ENCODE data around the gene SLC35G6. TPM values are rescaled to one million over a fixed set of nuclear protein-coding genes. Genes with fewer than 3 reads are reported as not detected.

Gene SLC35G6
- total and polyA plus RNA-seq, 9 donors, result not detected

GRCh38 chr17:7512105-7512504 lies 30.9 kb downstream of the SLC35G6 start:
- DNase-seq, result no peak
- WGBS, 3 donors, result 77 to 88% (median 80%) methylated on average over 15 of the region's 15 CpGs
- intact Hi-C loops (cut with DNase I), result loop anchor here in 3 of 4 donors (2.0 to 10.0 kb wide), 4 partner anchors 45 to 83 kb away; partner anchors contain the start of genes SENP3 (in 2 of the 3), SOX15 (in 1 of the 3) and TNFSF13 (in 1 of the 3)

GRCh38 chr17:7512824-7513540 lies 31.7 kb downstream of the SLC35G6 start:
- no peaks in the 10 kb centered on the region for H3K9me3 ChIP-seq
- no peaks in the 10 kb centered on the region for H3K36me3 ChIP-seq
- TF ChIP-seq POLR2A (IDR thresholded peaks at IDR 0.05), result no peak
- no peak for TF ChIP-seq CTCF (IDR thresholded peaks at IDR 0.05)
- no peak for TF ChIP-seq EP300 (IDR thresholded peaks at IDR 0.05)
- no peaks in the 10 kb centered on the region for H3K4me1 ChIP-seq (ENCODE audit: insufficient read depth)
- H3K27ac ChIP-seq, result no peak overlapping the region
- no peak for DNase-seq
- no peak overlapping the region for H3K4me3 ChIP-seq
- WGBS, 3 donors, result 84 to 88% (median 86%) methylated on average over 20 of the region's 20 CpGs
- intact Hi-C loops (cut with DNase I), result loop anchor here in 3 of 4 donors (2.0 to 10.0 kb wide), 4 partner anchors 44 to 82 kb away; partner anchors contain the start of genes SENP3 (in 2 of the 3), SOX15 (in 1 of the 3) and TNFSF13 (in 1 of the 3)
- no peaks in the 10 kb centered on the region for H3K27me3 ChIP-seq

More at GRCh38 chr17:7512105-7512504, 30.9 kb downstream of the SLC35G6 start:
- Histone ChIP-seq H3K27ac (no peak overlapping the region), H3K36me3 (no peaks in the 10 kb centered on the region), H3K27me3 (no peaks in the 10 kb centered on the region), H3K4me1 (ENCODE audit: insufficient read depth) (no peaks in the 10 kb centered on the region), H3K9me3 (no peaks in the 10 kb centered on the region), H3K4me3 (no peak overlapping the region)
- TF ChIP-seq CTCF (IDR thresholded peaks at IDR 0.05), result no peak
- TF ChIP-seq EP300 (IDR thresholded peaks at IDR 0.05), result no peak
- TF ChIP-seq POLR2A (IDR thresholded peaks at IDR 0.05), result no peak

GRCh38 chr17:7513850-7514419 lies 32.7 kb downstream of the SLC35G6 start:
- WGBS, 3 donors, result 51 to 53% (median 52%) methylated on average over 17 of the region's 17 CpGs
- Histone ChIP-seq H3K27me3 (no peaks in the 10 kb centered on the region), H3K4me3 (no peak overlapping the region), H3K4me1 (ENCODE audit: insufficient read depth) (no peaks in the 10 kb centered on the region), H3K36me3 (no peaks in the 10 kb centered on the region), H3K27ac (no peak overlapping the region), H3K9me3 (no peaks in the 10 kb centered on the region)
- intact Hi-C loops (cut with DNase I), result loop anchor here (2.0 to 10.0 kb wide), 4 partner anchors 43 to 81 kb away; partner anchors contain the start of genes SENP3 (in 3 of the 4), SOX15 (in 1 of the 4) and TNFSF13 (in 1 of the 4)
- no peak for DNase-seq
- TF ChIP-seq POLR2A (IDR thresholded peaks at IDR 0.05) (no peak), CTCF (IDR thresholded peaks at IDR 0.05) (no peak), EP300 (IDR thresholded peaks at IDR 0.05) (no peak)

- Histone ChIP-seq H3K27me3 (no peaks in the 10 kb centered on the region), H3K4me1 (ENCODE audit: insufficient read depth) (no peaks in the 10 kb centered on the region), H3K4me3 (no peak overlapping the region), H3K36me3 (no peaks in the 10 kb centered on the region), H3K9me3 (no peaks in the 10 kb centered on the region), H3K27ac (no peak overlapping the region)
- no peak for DNase-seq
- intact Hi-C loops (cut with DNase I), result loop anchor here in 2 of 4 donors (2.0 to 10.0 kb wide), 2 partner anchors 45 to 79 kb away; partner anchors contain the start of genes SENP3 (in 1 of the 2) and SOX15 (in 1 of the 2)
- TF ChIP-seq POLR2A (IDR thresholded peaks at IDR 0.05), result no peak
- no peak for TF ChIP-seq EP300 (IDR thresholded peaks at IDR 0.05)
- TF ChIP-seq CTCF (IDR thresholded peaks at IDR 0.05), result no peak
- 81 to 89% (median 86%) methylated on average over 13 of the region's 13 CpGs for WGBS, 3 donors
Measured at GRCh38 chr17:7515911-7516610, 34.8 kb downstream of the SLC35G6 start.

Measured in ovary (tissue), 9 donors.